ENCODE data around the gene STRADA.

GRCh38 chr17:63775420-63775819 is 33.8 kb upstream of the STRADA start:
- no peak for TF ChIP-seq JUN (IDR thresholded peaks at IDR 0.05; ENCODE audit: borderline replicate concordance, low read depth, low read length)
- no peak for TF ChIP-seq JUN (CRISPR knock-in tag; IDR thresholded peaks at IDR 0.05; ENCODE audit: borderline replicate concordance)
- TF ChIP-seq, protein P1, sequence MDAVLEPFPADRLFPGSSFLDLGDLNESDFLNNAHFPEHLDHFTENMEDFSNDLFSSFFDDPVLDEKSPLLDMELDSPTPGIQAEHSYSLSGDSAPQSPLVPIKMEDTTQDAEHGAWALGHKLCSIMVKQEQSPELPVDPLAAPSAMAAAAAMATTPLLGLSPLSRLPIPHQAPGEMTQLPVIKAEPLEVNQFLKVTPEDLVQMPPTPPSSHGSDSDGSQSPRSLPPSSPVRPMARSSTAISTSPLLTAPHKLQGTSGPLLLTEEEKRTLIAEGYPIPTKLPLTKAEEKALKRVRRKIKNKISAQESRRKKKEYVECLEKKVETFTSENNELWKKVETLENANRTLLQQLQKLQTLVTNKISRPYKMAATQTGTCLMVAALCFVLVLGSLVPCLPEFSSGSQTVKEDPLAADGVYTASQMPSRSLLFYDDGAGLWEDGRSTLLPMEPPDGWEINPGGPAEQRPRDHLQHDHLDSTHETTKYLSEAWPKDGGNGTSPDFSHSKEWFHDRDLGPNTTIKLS (IDR thresholded peaks at IDR 0.05; ENCODE audit: borderline replicate concordance, low read depth), result no peak
- no peak for TF ChIP-seq TSHZ1 (CRISPR knock-in tag; IDR thresholded peaks at IDR 0.05)

All from K562 (cell line).